PC-3 (cell line): ENCODE results near the gene SLC5A3.

ENCODE experiments used
- EZH2phosphoT487 ChIP-seq: fragments of 300-600 bp; sonication (generic); IDR thresholded peaks from 2 replicates; pipeline ENCODE4 v1.6.1; 2018; ENCODE audit warnings: mild to moderate bottlenecking, antibody characterized with exemption, low read length, borderline replicate concordance
- TF ChIP-seq, protein P1 (sequence below): fragments of 300-600 bp; sonication (generic); conservative IDR thresholded peaks from 2 replicates; pipeline ENCODE4 v1.5.1; 2017; ENCODE audit warnings: antibody characterized with exemption, low read depth, mild to moderate bottlenecking, low read length

GRCh38 chr21:34055615-34056014 is 17.8 kb upstream of the SLC5A3 start:
- TF ChIP-seq, protein P1, sequence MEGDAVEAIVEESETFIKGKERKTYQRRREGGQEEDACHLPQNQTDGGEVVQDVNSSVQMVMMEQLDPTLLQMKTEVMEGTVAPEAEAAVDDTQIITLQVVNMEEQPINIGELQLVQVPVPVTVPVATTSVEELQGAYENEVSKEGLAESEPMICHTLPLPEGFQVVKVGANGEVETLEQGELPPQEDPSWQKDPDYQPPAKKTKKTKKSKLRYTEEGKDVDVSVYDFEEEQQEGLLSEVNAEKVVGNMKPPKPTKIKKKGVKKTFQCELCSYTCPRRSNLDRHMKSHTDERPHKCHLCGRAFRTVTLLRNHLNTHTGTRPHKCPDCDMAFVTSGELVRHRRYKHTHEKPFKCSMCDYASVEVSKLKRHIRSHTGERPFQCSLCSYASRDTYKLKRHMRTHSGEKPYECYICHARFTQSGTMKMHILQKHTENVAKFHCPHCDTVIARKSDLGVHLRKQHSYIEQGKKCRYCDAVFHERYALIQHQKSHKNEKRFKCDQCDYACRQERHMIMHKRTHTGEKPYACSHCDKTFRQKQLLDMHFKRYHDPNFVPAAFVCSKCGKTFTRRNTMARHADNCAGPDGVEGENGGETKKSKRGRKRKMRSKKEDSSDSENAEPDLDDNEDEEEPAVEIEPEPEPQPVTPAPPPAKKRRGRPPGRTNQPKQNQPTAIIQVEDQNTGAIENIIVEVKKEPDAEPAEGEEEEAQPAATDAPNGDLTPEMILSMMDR: no peak
- TF ChIP-seq EZH2phosphoT487: no peak
